Parathyroid adenoma (tissue), 2 donors: ENCODE results near the gene ENTPD1.
A peak's percentile ranks its signal among the peaks of the same experiment; 100 is the strongest.

ENCODE experiments used
- H2AFZ ChIP-seq: fragments of 300-600 bp; sonication (generic); one replicate; pipeline ENCODE4 v1.7.0; 2017; ENCODE audit warnings: antibody characterized with exemption, mild to moderate bottlenecking
- H3K27ac ChIP-seq: fragments of 300-600 bp; sonication (generic); one replicate; pipeline ENCODE4 v1.7.0; 2017
- H3K27me3 ChIP-seq: fragments of 300-600 bp; sonication (generic); one replicate; pipeline ENCODE4 v1.7.0; 2017; ENCODE audit warnings: low read length; ENCODE audit not compliant: control insufficient read depth, insufficient read depth
- H3K36me3 ChIP-seq: fragments of 300-600 bp; sonication (generic); one replicate; pipeline ENCODE4 v1.7.0; 2017; ENCODE audit warnings: low read length; ENCODE audit not compliant: control insufficient read depth, insufficient read depth
- H3K4me1 ChIP-seq: fragments of 300-600 bp; sonication (generic); one replicate; pipeline ENCODE4 v1.7.0; 2017; ENCODE audit warnings: control low read depth
- H3K4me2 ChIP-seq: fragments of 300-600 bp; sonication (generic); one replicate; pipeline ENCODE4 v1.7.0; 2017; ENCODE audit warnings: low read length
- H3K4me3 ChIP-seq: fragments of 300-600 bp; sonication (generic); one replicate; pipeline ENCODE4 v1.7.0; 2017; ENCODE audit warnings: low read depth, low read length
- H3K79me2 ChIP-seq: fragments of 300-600 bp; sonication (generic); one replicate; pipeline ENCODE4 v1.7.0; 2017; ENCODE audit warnings: control low read depth
- H3K9ac ChIP-seq: fragments of 300-600 bp; sonication (generic); one replicate; pipeline ENCODE4 v1.7.0; 2017; ENCODE audit warnings: mild to moderate bottlenecking
- H3K9me3 ChIP-seq: fragments of 300-600 bp; sonication (generic); one replicate; pipeline ENCODE4 v1.7.0; 2017; ENCODE audit warnings: low read length; ENCODE audit not compliant: control insufficient read depth
- TF ChIP-seq, protein P1 (sequence below): fragments of 300-600 bp; sonication (generic); IDR thresholded peaks from one replicate; pipeline ENCODE4 v1.7.0; 2017; ENCODE audit warnings: antibody characterized with exemption, mild to moderate bottlenecking
- donor health status: primary hyperparathyroidism.

The ENTPD1 gene

DNA sequence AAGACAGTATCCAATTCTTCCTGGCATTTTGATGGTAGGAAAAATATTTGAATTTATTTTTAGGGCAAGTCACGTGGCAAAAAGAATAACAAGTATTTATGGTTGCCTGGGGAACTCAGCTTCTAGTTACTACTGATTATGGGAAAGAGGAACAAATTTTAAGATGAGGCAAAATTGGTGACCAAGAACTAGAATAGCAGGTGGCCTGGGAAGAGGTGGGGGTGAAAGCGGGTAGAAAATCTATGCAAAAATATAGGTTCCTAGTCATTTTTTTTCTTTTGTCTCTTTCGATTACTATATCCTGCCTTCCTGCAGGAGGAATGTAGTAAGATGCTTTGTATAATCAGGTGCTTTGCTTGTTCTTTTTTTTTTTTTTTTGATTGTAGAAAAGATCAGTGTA is 27.8 kb downstream of the ENTPD1 start:
- H3K27ac ChIP-seq = no peak overlapping the region
- H3K4me2 ChIP-seq = no peak overlapping the region
- H2AFZ ChIP-seq = no peak overlapping the region
- H3K9me3 ChIP-seq = no peaks in the 10 kb centered on the region
- H3K36me3 ChIP-seq = no peaks in the 10 kb centered on the region
- H3K79me2 ChIP-seq = no peaks in the 10 kb centered on the region
- no peaks in the 10 kb centered on the region for H3K4me1 ChIP-seq
- TF ChIP-seq, protein P1, sequence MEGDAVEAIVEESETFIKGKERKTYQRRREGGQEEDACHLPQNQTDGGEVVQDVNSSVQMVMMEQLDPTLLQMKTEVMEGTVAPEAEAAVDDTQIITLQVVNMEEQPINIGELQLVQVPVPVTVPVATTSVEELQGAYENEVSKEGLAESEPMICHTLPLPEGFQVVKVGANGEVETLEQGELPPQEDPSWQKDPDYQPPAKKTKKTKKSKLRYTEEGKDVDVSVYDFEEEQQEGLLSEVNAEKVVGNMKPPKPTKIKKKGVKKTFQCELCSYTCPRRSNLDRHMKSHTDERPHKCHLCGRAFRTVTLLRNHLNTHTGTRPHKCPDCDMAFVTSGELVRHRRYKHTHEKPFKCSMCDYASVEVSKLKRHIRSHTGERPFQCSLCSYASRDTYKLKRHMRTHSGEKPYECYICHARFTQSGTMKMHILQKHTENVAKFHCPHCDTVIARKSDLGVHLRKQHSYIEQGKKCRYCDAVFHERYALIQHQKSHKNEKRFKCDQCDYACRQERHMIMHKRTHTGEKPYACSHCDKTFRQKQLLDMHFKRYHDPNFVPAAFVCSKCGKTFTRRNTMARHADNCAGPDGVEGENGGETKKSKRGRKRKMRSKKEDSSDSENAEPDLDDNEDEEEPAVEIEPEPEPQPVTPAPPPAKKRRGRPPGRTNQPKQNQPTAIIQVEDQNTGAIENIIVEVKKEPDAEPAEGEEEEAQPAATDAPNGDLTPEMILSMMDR = no peak
- H3K9ac ChIP-seq = no peak overlapping the region
- H3K4me3 ChIP-seq = no peak overlapping the region
- H3K27me3 ChIP-seq = no peaks in the 10 kb centered on the region

DNA sequence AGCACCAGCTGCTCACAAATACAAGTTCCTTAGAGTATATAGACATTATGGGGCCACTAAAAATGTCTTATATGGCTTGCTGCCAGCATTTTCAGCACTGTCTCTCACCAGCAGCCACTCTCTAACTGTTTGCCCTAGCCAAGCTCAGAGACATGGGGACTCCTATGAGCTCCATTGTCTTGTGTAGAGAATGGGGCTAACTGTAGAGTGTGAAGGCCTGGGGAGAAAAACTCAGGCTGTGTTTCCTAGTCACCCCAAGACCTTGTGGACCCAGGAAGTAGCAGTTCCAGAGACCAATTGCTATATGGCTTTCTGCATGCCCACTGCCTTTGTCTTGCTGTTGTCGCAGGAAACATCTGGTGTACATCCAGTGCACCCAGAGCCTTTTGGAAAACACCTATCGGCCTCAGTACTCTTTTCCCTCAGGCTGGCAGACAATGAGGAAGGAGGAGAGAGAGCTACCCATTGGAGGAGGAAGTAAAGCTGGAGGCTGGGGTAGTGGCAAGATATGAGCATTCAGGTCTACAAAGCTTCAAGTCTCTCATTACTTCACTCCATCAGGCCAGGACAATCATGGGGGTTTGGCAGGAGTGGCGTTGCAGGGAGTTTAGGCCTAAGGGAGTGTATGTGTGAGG is 28.4 kb downstream of the ENTPD1 start:
- no peak overlapping the region for H3K4me2 ChIP-seq
- no peak overlapping the region for H2AFZ ChIP-seq
- no peaks in the 10 kb centered on the region for H3K4me1 ChIP-seq
- no peaks in the 10 kb centered on the region for H3K9me3 ChIP-seq
- TF ChIP-seq, protein P1 = no peak
- H3K27ac ChIP-seq = no peak overlapping the region
- H3K4me3 ChIP-seq = no peak overlapping the region
- H3K36me3 ChIP-seq = no peaks in the 10 kb centered on the region
- no peaks in the 10 kb centered on the region for H3K27me3 ChIP-seq
- H3K9ac ChIP-seq = no peak overlapping the region
- H3K79me2 ChIP-seq = no peaks in the 10 kb centered on the region

DNA sequence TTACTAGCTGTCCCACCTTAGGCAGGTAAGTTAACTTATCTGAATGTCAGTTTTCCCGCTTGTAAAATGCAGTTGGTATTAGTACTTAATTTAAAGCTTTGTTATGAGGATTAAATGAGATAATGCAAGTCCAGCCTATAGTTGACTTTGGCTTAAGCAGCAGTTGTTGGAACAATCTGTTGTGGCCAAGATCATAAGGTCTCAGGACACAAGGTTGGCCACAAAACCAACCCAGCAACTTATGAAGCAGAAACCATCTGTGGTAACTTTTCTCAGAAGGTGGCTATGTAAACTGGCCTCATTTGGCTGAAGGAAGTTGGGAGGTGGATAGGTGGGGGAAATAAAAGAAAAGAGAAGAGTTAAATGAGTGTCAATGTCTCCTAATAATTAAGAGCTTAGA is 29.4 kb downstream of the ENTPD1 start:
- TF ChIP-seq, protein P1 = no peak

DNA sequence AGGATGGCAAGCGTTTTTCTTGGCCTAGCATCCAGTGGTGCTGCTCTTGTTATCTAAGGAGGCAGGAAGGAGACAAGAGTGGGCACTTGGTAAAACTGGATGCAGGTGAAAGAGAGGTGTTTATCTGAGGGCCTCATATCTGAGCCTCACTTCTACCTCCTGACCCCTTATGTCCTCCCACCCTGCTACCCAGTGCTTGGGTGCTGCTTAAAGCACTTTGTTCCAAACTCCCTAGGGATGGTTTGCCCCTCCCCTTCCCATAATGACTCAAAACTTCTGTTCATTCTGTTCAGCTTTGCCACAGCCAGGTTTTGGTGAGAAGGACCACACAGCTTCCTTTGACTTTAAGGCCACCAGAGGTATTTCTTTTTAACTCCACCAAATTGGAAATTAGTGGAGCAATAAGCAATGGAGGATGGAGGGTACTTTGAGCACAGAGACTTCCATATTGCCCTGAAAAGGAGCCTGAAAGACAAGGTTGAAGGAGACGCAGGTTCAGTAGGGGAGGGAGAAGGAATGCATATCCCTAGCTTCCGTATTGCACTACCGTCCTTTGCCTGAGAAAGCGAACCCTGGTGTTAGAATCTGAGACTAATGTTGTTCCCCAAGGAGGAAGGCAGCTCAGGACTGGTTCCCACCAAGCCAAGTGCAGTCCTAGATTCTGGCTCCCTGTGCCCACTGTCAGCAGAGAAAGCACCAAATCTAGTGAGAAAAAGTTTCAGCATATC is 30.1 kb downstream of the ENTPD1 start:
- no peaks in the 10 kb centered on the region for H3K4me1 ChIP-seq
- TF ChIP-seq, protein P1 = no peak
- H3K27me3 ChIP-seq = no peaks in the 10 kb centered on the region
- H3K79me2 ChIP-seq = no peaks in the 10 kb centered on the region
- peak overlapping the region; percentile 14 for H2AFZ ChIP-seq
- no peak overlapping the region for H3K27ac ChIP-seq
- no peak overlapping the region for H3K4me2 ChIP-seq
- H3K9me3 ChIP-seq = no peaks in the 10 kb centered on the region
- no peaks in the 10 kb centered on the region for H3K36me3 ChIP-seq
- H3K9ac ChIP-seq = no peak overlapping the region
- no peak overlapping the region for H3K4me3 ChIP-seq

More for the DNA sequence above, 29.4 kb downstream of the ENTPD1 start:
- Histone ChIP-seq H3K27me3 (no peaks in the 10 kb centered on the region), H3K4me3 (no peak overlapping the region), H3K36me3 (no peaks in the 10 kb centered on the region), H3K9me3 (no peaks in the 10 kb centered on the region), H3K27ac (no peak overlapping the region), H3K9ac (no peak overlapping the region), H3K4me1 (no peaks in the 10 kb centered on the region), H3K4me2 (no peak overlapping the region), H3K79me2 (no peaks in the 10 kb centered on the region), H2AFZ (no peak overlapping the region)
